GM23248 (cell line): ENCODE measurements around the gene BCL2A1. TPM values are rescaled to one million over a fixed set of nuclear protein-coding genes. Genes with fewer than 3 reads are reported as not detected.

Experiments used
- DNase-seq: peaks from one replicate; pipeline ENCODE4 v3.0.0-alpha.2; 2015
- H2AFZ ChIP-seq: fragments of 200-600 bp; sonication (generic); 2 replicates; pipeline ENCODE4 v1.6.1; 2016; ENCODE audit warnings: antibody characterized with exemption
- H3F3A ChIP-seq: fragments of 200-600 bp; sonication (generic); 2 replicates; pipeline ENCODE4 v1.6.1; 2016; ENCODE audit warnings: mild to moderate bottlenecking, antibody characterized with exemption, mixed run types; ENCODE audit not compliant: insufficient read depth
- H3K27ac ChIP-seq: fragments of 200-600 bp; sonication (generic); 2 replicates; pipeline ENCODE4 v1.5.1; 2016; ENCODE audit warnings: mild to moderate bottlenecking
- H3K27me3 ChIP-seq: fragments of 200-600 bp; sonication (generic); replicated peaks from 2 replicates; pipeline ENCODE4 v1.6.1; 2016; ENCODE audit warnings: mild to moderate bottlenecking; ENCODE audit not compliant: insufficient read depth
- H3K36me3 ChIP-seq: fragments of 200-600 bp; sonication (generic); 2 replicates; pipeline ENCODE4 v1.6.1; 2016; ENCODE audit warnings: low read depth, mild to moderate bottlenecking
- H3K4me1 ChIP-seq: fragments of 200-600 bp; sonication (generic); 2 replicates; pipeline ENCODE4 v1.6.1; 2016; ENCODE audit warnings: mild to moderate bottlenecking; ENCODE audit not compliant: insufficient read depth
- H3K4me2 ChIP-seq: fragments of 200-600 bp; sonication (generic); one replicate; pipeline ENCODE4 v1.6.1; 2016; ENCODE audit warnings: mild to moderate bottlenecking; ENCODE audit not compliant: unreplicated experiment
- H3K4me3 ChIP-seq: fragments of 200-600 bp; sonication (generic); 2 replicates; pipeline ENCODE4 v1.5.1; 2016; ENCODE audit warnings: mild to moderate bottlenecking
- H3K79me2 ChIP-seq: fragments of 200-600 bp; sonication (generic); 2 replicates; pipeline ENCODE4 v1.6.1; 2016; ENCODE audit warnings: mild to moderate bottlenecking; ENCODE audit not compliant: insufficient read depth
- H3K9ac ChIP-seq: fragments of 200-600 bp; sonication (generic); 2 replicates; pipeline ENCODE4 v1.6.1; 2016; ENCODE audit warnings: mild to moderate bottlenecking
- H3K9me2 ChIP-seq: fragments of 200-600 bp; sonication (generic); 2 replicates; pipeline ENCODE4 v1.6.1; 2016; ENCODE audit warnings: mixed run types, mild to moderate bottlenecking, moderate library complexity; ENCODE audit not compliant: insufficient read depth
- H3K9me3 ChIP-seq: fragments of 200-600 bp; sonication (generic); one replicate; pipeline ENCODE4 v1.6.1; 2017; ENCODE audit warnings: low read depth
- H4K20me1 ChIP-seq: fragments of 200-600 bp; sonication (generic); 2 replicates; pipeline ENCODE4 v1.6.0; 2016; ENCODE audit not compliant: insufficient read depth
- EZH2 ChIP-seq: fragments of 200-600 bp; sonication (generic); IDR thresholded peaks from 2 replicates; pipeline ENCODE4 v1.6.1; 2018; ENCODE audit warnings: antibody characterized with exemption, mild to moderate bottlenecking; ENCODE audit not compliant: insufficient read depth, poor library complexity, severe bottlenecking
- EZH2phosphoT487 ChIP-seq: fragments of 200-600 bp; sonication (generic); IDR thresholded peaks from 2 replicates; pipeline ENCODE4 v1.6.1; 2018; ENCODE audit warnings: antibody characterized with exemption, moderate library complexity, mild to moderate bottlenecking, low read depth; ENCODE audit not compliant: insufficient read depth
- WGBS, 2 experiments: methylation state at CpG; one replicate each; pipeline ENCODE4 v1.1.6; 2015 to 2017; ENCODE audit warnings: low lambda C conversion rate in 2 of 2, low coverage in 1 of 2; ENCODE audit errors: missing lambda C conversion rate in 2 of 2; 5-methylcytosine and 5-hydroxymethylcytosine counted together
- in situ Hi-C: fragments of 300-500 bp; cut with MboI; formaldehyde crosslinking; loops from 2 replicates; pipeline ENCODE4 v1.15.0; 2020
- polyA plus RNA-seq: library from polyadenylated mRNA; unstranded; fragments of >200 nt; fragmentation: Nextera tagmentation; extraction: Ambion mirVana; gene quantifications from 2 replicates; pipeline ENCODE4 v1.2.1, GENCODE V29; 2016
- total RNA-seq: library from RNA; depleted of rRNA; stranded (reverse); fragments of >200 nt; shearing (Covaris generic); gene quantifications from 2 replicates; pipeline ENCODE4 v1.2.3, GENCODE V29; 2014

The BCL2A1 gene
- total and polyA plus RNA-seq, 2 experiments from 2014 or later, result 1.0 TPM; not detected in 1

GRCh38 chr15:80003171-80003570 is 32.2 kb upstream of the BCL2A1 start:
- no peaks in the 10 kb centered on the region for H3K27me3 ChIP-seq
- no peaks in the 10 kb centered on the region for H3F3A ChIP-seq
- H3K9me2 ChIP-seq, result no peaks in the 10 kb centered on the region
- H3K9ac ChIP-seq, result no peak overlapping the region
- no peak overlapping the region for H3K4me3 ChIP-seq
- no peak overlapping the region for H3K4me2 ChIP-seq
- H3K9me3 ChIP-seq, result no peaks in the 10 kb centered on the region
- H2AFZ ChIP-seq, result peak overlapping the region; percentile 57
- no peaks in the 10 kb centered on the region for H4K20me1 ChIP-seq
- in situ Hi-C loops, result no loop called here
- TF ChIP-seq EZH2phosphoT487 (no peak), EZH2 (no peak)
- DNase-seq, result no peak
- H3K4me1 ChIP-seq, result no peaks in the 10 kb centered on the region
- no peaks in the 10 kb centered on the region for H3K79me2 ChIP-seq
- H3K27ac ChIP-seq, result no peak overlapping the region
- no peaks in the 10 kb centered on the region for H3K36me3 ChIP-seq
- 43 to 53% methylated on average over 12 of the region's 12 CpGs for WGBS, 2 experiments

DNA sequence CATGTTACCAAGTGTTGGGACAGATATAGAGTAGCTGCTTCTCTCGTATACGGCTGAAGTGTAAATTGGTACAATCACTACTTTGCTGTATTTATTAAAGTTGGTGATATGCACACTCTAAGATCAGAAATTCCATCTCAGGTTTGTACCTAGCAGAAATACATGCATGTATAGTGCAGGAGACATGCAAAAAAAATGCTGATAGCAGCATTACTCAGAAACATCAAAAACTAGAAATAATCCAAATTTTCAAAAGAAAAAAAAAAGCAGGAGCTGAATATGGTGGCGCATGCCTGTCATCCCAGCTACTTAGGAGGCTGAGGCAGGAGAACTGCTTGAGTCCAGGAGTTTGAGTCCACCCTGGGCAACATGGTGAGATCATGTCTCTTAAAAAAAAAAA is 31.3 kb upstream of the BCL2A1 start:
- Histone ChIP-seq H3K9me2 (no peaks in the 10 kb centered on the region), H3K9me3 (no peaks in the 10 kb centered on the region), H3K4me3 (no peak overlapping the region), H3K4me1 (no peaks in the 10 kb centered on the region), H3K27me3 (no peaks in the 10 kb centered on the region), H2AFZ (no peak overlapping the region), H3K27ac (no peak overlapping the region), H3F3A (no peaks in the 10 kb centered on the region), H3K36me3 (no peaks in the 10 kb centered on the region), H3K9ac (no peak overlapping the region), H3K4me2 (no peak overlapping the region), H4K20me1 (no peaks in the 10 kb centered on the region), H3K79me2 (no peaks in the 10 kb centered on the region)
- no peak for DNase-seq
- in situ Hi-C loops, result no loop called here
- TF ChIP-seq EZH2 (no peak), EZH2phosphoT487 (no peak)
- WGBS, 2 experiments, result 95 to 98% methylated on average over 3 of the region's 3 CpGs

DNA sequence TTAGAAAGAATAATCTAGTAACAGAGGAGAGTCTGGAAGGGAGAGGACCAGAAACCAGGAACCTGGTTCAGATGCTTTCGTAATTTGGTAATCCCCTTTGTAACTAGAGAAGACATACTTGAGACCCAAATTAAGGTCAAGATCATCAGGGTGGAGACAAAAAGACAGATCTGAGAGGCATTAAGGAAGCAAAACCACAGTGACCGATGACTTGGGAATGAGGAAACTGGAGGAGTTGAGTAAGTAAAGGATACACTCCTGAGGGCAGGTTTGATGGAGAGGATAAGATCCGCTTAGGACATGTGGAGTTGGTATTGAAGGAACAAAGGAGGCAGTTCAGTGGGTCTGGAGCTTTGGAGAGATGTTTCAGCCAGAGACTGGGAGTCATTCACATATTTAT is 23.6 kb upstream of the BCL2A1 start:
- no peaks in the 10 kb centered on the region for H4K20me1 ChIP-seq
- H3K9me2 ChIP-seq, result no peaks in the 10 kb centered on the region
- H3K27me3 ChIP-seq, result no peaks in the 10 kb centered on the region
- peak overlapping the region; percentile 29; the same call in 1 of the 2 replicates for H2AFZ ChIP-seq
- H3F3A ChIP-seq, result peaks cover 5% of the 10 kb centered on the region; the same call in 1 of the 2 replicates
- H3K27ac ChIP-seq, result no peak overlapping the region
- in situ Hi-C loops, result loop anchor here (10.0 kb wide), 1 partner anchor 100 kb away; the partner anchor contains the start of gene MTHFS
- TF ChIP-seq EZH2, result no peak
- TF ChIP-seq EZH2phosphoT487, result no peak
- peaks cover 10% of the 10 kb centered on the region; the same call in 1 of the 2 replicates for H3K4me1 ChIP-seq
- no peak overlapping the region for H3K4me3 ChIP-seq
- DNase-seq, result peak; percentile 57
- no peak overlapping the region for H3K9ac ChIP-seq
- no peaks in the 10 kb centered on the region for H3K36me3 ChIP-seq
- H3K4me2 ChIP-seq, result no peak overlapping the region
- H3K9me3 ChIP-seq, result no peaks in the 10 kb centered on the region
- 70 to 73% methylated on average over 3 of the region's 3 CpGs for WGBS, 2 experiments
- H3K79me2 ChIP-seq, result no peaks in the 10 kb centered on the region

GRCh38 chr15:79991826-79992225 is 20.8 kb upstream of the BCL2A1 start:
- no peak overlapping the region for H3K9ac ChIP-seq
- peaks cover 6% of the 10 kb centered on the region; the same call in 1 of the 2 replicates for H3F3A ChIP-seq
- H3K27me3 ChIP-seq, result no peaks in the 10 kb centered on the region
- TF ChIP-seq EZH2, result no peak
- no peak for TF ChIP-seq EZH2phosphoT487
- no peaks in the 10 kb centered on the region for H3K36me3 ChIP-seq
- no peaks in the 10 kb centered on the region for H4K20me1 ChIP-seq
- 46 to 58% methylated on average over 4 of the region's 4 CpGs for WGBS, 2 experiments
- no peak for DNase-seq
- H2AFZ ChIP-seq, result no peak overlapping the region
- H3K9me2 ChIP-seq, result no peaks in the 10 kb centered on the region
- no peaks in the 10 kb centered on the region for H3K9me3 ChIP-seq
- H3K4me1 ChIP-seq, result peaks cover 10% of the 10 kb centered on the region; the same call in 1 of the 2 replicates
- in situ Hi-C loops, result loop anchor here (10.0 kb wide), 1 partner anchor 97 kb away; the partner anchor contains the start of gene MTHFS
- no peak overlapping the region for H3K4me2 ChIP-seq
- H3K79me2 ChIP-seq, result no peaks in the 10 kb centered on the region
- H3K27ac ChIP-seq, result no peak overlapping the region
- no peak overlapping the region for H3K4me3 ChIP-seq
